ENCODE data around the gene RPAP3.

RPAP3 gene

DNA sequence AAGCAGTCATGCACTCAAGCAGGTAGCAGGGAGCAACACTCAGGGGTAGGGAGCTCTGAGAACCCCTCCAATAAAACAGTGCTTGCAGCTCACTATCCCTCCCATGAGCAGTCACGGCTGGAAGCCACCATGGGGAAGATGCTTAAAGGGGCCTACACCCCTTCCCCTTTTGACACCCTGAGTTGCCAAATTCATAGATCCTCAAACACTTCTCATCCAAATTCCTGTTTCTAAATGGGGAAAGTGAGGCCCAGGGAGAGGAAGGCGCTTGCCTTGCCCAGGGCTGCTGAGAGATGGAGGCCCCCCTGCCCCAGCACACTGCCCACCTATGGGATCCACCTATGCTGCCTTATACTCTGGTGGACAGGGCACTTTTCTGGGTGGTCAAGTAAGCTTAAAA is 26.7 kb upstream of the RPAP3 start:
- DNase-seq (ENCODE audit: low read depth) = no peak
- TF ChIP-seq, protein P1, sequence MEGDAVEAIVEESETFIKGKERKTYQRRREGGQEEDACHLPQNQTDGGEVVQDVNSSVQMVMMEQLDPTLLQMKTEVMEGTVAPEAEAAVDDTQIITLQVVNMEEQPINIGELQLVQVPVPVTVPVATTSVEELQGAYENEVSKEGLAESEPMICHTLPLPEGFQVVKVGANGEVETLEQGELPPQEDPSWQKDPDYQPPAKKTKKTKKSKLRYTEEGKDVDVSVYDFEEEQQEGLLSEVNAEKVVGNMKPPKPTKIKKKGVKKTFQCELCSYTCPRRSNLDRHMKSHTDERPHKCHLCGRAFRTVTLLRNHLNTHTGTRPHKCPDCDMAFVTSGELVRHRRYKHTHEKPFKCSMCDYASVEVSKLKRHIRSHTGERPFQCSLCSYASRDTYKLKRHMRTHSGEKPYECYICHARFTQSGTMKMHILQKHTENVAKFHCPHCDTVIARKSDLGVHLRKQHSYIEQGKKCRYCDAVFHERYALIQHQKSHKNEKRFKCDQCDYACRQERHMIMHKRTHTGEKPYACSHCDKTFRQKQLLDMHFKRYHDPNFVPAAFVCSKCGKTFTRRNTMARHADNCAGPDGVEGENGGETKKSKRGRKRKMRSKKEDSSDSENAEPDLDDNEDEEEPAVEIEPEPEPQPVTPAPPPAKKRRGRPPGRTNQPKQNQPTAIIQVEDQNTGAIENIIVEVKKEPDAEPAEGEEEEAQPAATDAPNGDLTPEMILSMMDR (IDR thresholded peaks at IDR 0.05; ENCODE audit: low read length, missing control alignments) = no peak

DNA sequence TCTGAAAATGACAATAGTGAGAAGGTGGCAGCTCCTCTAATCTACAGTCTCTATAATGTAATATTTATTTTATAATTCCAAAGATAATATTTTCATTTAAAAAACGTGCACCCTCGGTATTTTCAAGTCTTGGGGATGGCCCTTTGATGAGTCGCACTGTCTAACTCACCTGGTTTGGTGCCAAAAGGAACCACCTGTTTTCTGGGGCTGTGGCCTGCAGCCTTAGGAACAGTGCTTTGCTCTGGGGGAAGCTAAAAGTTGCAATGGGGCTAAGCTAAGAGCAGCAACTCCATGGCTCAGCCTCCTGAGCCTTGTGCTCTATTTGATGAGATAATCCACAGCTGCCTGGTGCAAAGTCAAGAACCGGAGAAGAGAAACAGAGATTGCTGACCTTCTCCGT is 25.9 kb upstream of the RPAP3 start:
- no peak overlapping the region for H3K4me3 ChIP-seq (replicated peaks; ENCODE audit: low read depth, low read length)
- DNase-seq (ENCODE audit: low read depth) = no peak

More for the DNA sequence above, 26.7 kb upstream of the RPAP3 start:
- H3K4me3 ChIP-seq (replicated peaks; ENCODE audit: low read depth, low read length) = no peak overlapping the region

DNA sequence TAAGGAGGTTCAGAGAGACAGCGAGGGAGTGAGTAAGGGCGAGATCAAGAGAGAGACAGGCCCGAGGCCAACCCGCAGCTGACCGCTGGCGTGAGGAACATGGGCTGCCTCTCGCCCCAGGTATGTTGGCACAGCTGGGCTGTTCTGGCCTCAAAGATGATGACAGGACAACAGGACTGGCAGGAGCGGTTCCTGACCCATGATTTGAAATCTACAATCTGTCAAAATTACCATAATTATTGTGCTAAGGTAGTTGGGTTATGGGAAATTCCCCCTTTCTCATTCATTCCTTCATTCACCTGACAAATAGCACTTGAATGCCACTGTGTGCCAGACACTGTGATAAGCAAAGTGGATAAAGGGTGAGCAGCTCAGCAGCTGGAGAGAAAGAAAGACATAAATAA is 24.5 kb upstream of the RPAP3 start:
- TF ChIP-seq, protein P1 (IDR thresholded peaks at IDR 0.05; ENCODE audit: low read length, missing control alignments) = no peak
- DNase-seq (ENCODE audit: low read depth) = no peak
- H3K4me3 ChIP-seq (replicated peaks; ENCODE audit: low read depth, low read length) = no peak overlapping the region

More for the DNA sequence above, 25.9 kb upstream of the RPAP3 start:
- TF ChIP-seq, protein P1 (IDR thresholded peaks at IDR 0.05; ENCODE audit: low read length, missing control alignments) = no peak

DNA sequence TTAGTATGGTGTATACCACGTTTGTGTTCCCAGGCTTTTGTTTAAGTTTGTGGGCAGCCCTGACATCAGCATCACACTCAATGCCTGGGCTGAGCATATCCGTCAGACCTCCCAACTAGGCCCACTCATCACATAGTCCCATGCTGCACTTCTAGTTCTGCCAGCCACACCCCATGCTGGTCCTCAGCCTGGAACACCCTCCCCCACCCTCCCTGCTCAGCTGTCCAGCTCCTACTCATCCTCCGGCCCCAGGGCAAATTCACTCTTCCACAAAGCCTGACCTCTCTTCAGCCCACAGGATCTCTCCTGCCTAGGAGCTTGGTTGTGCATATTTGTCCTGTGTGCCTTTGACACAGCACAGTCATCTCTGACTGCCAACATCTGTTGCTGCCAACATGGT is 23.4 kb upstream of the RPAP3 start:
- TF ChIP-seq, protein P1 (IDR thresholded peaks at IDR 0.05; ENCODE audit: low read length, missing control alignments) = no peak
- H3K4me3 ChIP-seq (replicated peaks; ENCODE audit: low read depth, low read length) = no peak overlapping the region
- no peak for DNase-seq (ENCODE audit: low read depth)

DNA sequence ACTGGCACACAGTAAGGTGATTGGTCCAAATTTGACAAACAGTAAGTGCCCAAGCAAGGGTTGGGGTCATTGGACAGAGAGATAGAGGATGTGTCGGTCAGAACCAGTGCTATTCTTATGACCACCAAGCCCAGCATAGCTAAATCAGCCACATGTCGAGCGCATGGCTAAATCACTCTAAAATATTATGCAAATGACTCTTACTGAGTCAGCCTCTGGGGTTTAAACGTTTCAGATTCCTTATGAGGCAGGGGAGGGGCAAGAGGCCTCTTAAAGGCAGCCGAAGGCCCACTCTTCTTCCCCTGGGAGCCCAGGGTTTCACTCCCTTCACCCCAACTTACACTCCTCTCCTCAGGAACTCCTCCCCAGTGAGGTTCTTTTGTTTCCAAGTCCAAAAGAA is 20.1 kb upstream of the RPAP3 start:
- DNase-seq (ENCODE audit: low read depth) = peak; percentile 66
- TF ChIP-seq, protein P1 (IDR thresholded peaks at IDR 0.05; ENCODE audit: low read length, missing control alignments) = no peak
- H3K4me3 ChIP-seq (replicated peaks; ENCODE audit: low read depth, low read length) = no peak overlapping the region

DNA sequence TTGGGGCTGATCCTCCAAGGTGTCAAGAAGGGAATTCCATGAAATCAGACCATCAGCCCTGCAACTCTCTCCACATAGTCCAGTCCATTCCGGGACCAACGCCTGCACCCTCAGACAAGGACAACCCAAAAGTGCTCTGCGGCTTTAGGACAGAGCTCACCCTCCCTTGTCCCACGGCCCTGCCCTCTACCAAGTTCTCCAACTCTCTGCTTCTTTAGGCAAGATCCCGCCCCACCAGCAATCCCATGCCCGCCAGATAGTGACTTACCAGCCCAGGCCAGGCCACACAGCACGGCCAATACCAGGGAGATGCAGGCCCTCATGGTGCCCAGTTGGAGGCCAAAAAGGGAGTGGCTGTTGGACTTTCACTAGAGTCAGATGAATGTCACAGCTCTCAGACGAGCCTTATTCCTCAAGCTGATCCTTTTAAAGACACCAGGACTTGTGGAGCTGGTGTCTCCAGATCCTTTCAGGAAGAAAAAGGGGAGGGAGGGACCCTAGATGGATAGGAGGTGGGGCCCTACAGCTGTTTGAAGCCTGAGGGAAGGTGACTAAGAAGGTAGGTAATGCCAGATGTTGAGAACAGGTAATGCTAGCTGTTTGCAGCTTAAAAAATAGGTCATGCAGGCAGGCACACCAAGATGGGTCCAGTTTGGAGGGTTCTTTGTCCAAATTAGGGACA is 19.4 kb upstream of the RPAP3 start, which contains the start of gene ENDOU:
ENDOU (minus strand) TSS at position 400 of the 682 bp plus-strand sequence; CDS start at position 323, 77 bp downstream.
- DNase-seq (ENCODE audit: low read depth) = no peak
- no peak within 1 kb of the TSS for H3K4me3 ChIP-seq (replicated peaks; ENCODE audit: low read depth, low read length)
- TF ChIP-seq, protein P1 (IDR thresholded peaks at IDR 0.05; ENCODE audit: low read length, missing control alignments) = no peak
